ENCODE measurements around the gene PRKCE.

The PRKCE gene

GRCh38 chr2:45634223-45634622, 17.3 kb upstream of the PRKCE start:
- Histone ChIP-seq H3K27me3 (ENCODE audit: insufficient read depth, low read length) (no peaks in the 10 kb centered on the region), H3K9me3 (ENCODE audit: insufficient read depth, low read depth, low read length) (no peaks in the 10 kb centered on the region), H3K4me3 (ENCODE audit: low read length) (no peak overlapping the region), H3K36me3 (ENCODE audit: insufficient read depth, low read length) (no peaks in the 10 kb centered on the region), H3K4me1 (ENCODE audit: insufficient read depth, low read length) (peaks cover 21% of the 10 kb centered on the region), H3K27ac (ENCODE audit: low read depth, low read length) (no peak overlapping the region), H3K9ac (ENCODE audit: low read depth, low read length) (no peak overlapping the region)
- WGBS = 89% methylated on average over 5 of the region's 5 CpGs

GRCh38 chr2:45636008-45636407, 15.5 kb upstream of the PRKCE start:
- Histone ChIP-seq H3K36me3 (ENCODE audit: insufficient read depth, low read length) (no peaks in the 10 kb centered on the region), H3K9me3 (ENCODE audit: insufficient read depth, low read depth, low read length) (no peaks in the 10 kb centered on the region), H3K9ac (ENCODE audit: low read depth, low read length) (no peak overlapping the region), H3K27ac (ENCODE audit: low read depth, low read length) (no peak overlapping the region), H3K4me1 (ENCODE audit: insufficient read depth, low read length) (peaks cover 22% of the 10 kb centered on the region), H3K27me3 (ENCODE audit: insufficient read depth, low read length) (peaks cover 8% of the 10 kb centered on the region; the same call in 1 of the 2 replicates), H3K4me3 (ENCODE audit: low read length) (no peak overlapping the region)
- WGBS = 90% methylated on average over 5 of the region's 5 CpGs

- Histone ChIP-seq H3K27ac (ENCODE audit: low read depth, low read length) (no peak overlapping the region), H3K9ac (ENCODE audit: low read depth, low read length) (no peak overlapping the region), H3K9me3 (ENCODE audit: insufficient read depth, low read depth, low read length) (no peaks in the 10 kb centered on the region), H3K4me1 (ENCODE audit: insufficient read depth, low read length) (peaks cover 8% of the 10 kb centered on the region), H3K27me3 (ENCODE audit: insufficient read depth, low read length) (peaks cover 15% of the 10 kb centered on the region), H3K36me3 (ENCODE audit: insufficient read depth, low read length) (no peaks in the 10 kb centered on the region), H3K4me3 (ENCODE audit: low read length) (no peak overlapping the region)
- 94% methylated on average over 5 of the region's 5 CpGs for WGBS
Measured at GRCh38 chr2:45637440-45637839, 14.0 kb upstream of the PRKCE start.

- Histone ChIP-seq H3K27me3 (ENCODE audit: insufficient read depth, low read length) (peaks cover 42% of the 10 kb centered on the region), H3K9ac (ENCODE audit: low read depth, low read length) (no peak overlapping the region), H3K27ac (ENCODE audit: low read depth, low read length) (no peak overlapping the region), H3K36me3 (ENCODE audit: insufficient read depth, low read length) (no peaks in the 10 kb centered on the region), H3K9me3 (ENCODE audit: insufficient read depth, low read depth, low read length) (no peaks in the 10 kb centered on the region), H3K4me1 (ENCODE audit: insufficient read depth, low read length) (peaks cover 7% of the 10 kb centered on the region), H3K4me3 (ENCODE audit: low read length) (no peak overlapping the region)
- WGBS = 92% methylated on average over 2 of the region's 2 CpGs
Measured at GRCh38 chr2:45640576-45640975, 10.9 kb upstream of the PRKCE start.

GRCh38 chr2:45643095-45643494, 8.4 kb upstream of the PRKCE start:
- no peaks in the 10 kb centered on the region for H3K36me3 ChIP-seq (ENCODE audit: insufficient read depth, low read length)
- no peak overlapping the region for H3K27ac ChIP-seq (ENCODE audit: low read depth, low read length)
- H3K4me1 ChIP-seq (ENCODE audit: insufficient read depth, low read length) = peaks cover 7% of the 10 kb centered on the region
- H3K4me3 ChIP-seq (ENCODE audit: low read length) = peak overlapping the region; percentile 60
- H3K9me3 ChIP-seq (ENCODE audit: insufficient read depth, low read depth, low read length) = no peaks in the 10 kb centered on the region
- 41% methylated on average over 11 of the region's 11 CpGs for WGBS
- H3K27me3 ChIP-seq (ENCODE audit: insufficient read depth, low read length) = peaks cover 63% of the 10 kb centered on the region
- peak overlapping the region; percentile 19; the same call in 1 of the 2 replicates for H3K9ac ChIP-seq (ENCODE audit: low read depth, low read length)

- Histone ChIP-seq H3K27ac (ENCODE audit: low read depth, low read length) (no peak overlapping the region), H3K4me1 (ENCODE audit: insufficient read depth, low read length) (peaks cover 7% of the 10 kb centered on the region), H3K4me3 (ENCODE audit: low read length) (peak overlapping the region; percentile 60), H3K36me3 (ENCODE audit: insufficient read depth, low read length) (no peaks in the 10 kb centered on the region), H3K9ac (ENCODE audit: low read depth, low read length) (peak overlapping the region; percentile 19; the same call in 1 of the 2 replicates), H3K27me3 (ENCODE audit: insufficient read depth, low read length) (peaks cover 70% of the 10 kb centered on the region), H3K9me3 (ENCODE audit: insufficient read depth, low read depth, low read length) (no peaks in the 10 kb centered on the region)
- WGBS = 11% methylated on average over 49 of the region's 49 CpGs
Measured at GRCh38 chr2:45643543-45644542, 7.6 kb upstream of the PRKCE start.

- Histone ChIP-seq H3K27me3 (ENCODE audit: insufficient read depth, low read length) (peaks cover 80% of the 10 kb centered on the region), H3K4me1 (ENCODE audit: insufficient read depth, low read length) (peaks cover 3% of the 10 kb centered on the region; the same call in 1 of the 2 replicates), H3K4me3 (ENCODE audit: low read length) (no peak overlapping the region), H3K36me3 (ENCODE audit: insufficient read depth, low read length) (no peaks in the 10 kb centered on the region), H3K9me3 (ENCODE audit: insufficient read depth, low read depth, low read length) (no peaks in the 10 kb centered on the region), H3K9ac (ENCODE audit: low read depth, low read length) (no peak overlapping the region), H3K27ac (ENCODE audit: low read depth, low read length) (no peak overlapping the region)
- WGBS = 90% methylated on average over 2 of the region's 2 CpGs
Measured at GRCh38 chr2:45646289-45646688, 5.2 kb upstream of the PRKCE start.

- peaks cover 86% of the 10 kb centered on the region for H3K27me3 ChIP-seq (ENCODE audit: insufficient read depth, low read length)
- H3K4me3 ChIP-seq (ENCODE audit: low read length) = no peak overlapping the region
- no peaks in the 10 kb centered on the region for H3K9me3 ChIP-seq (ENCODE audit: insufficient read depth, low read depth, low read length)
- no peak overlapping the region for H3K9ac ChIP-seq (ENCODE audit: low read depth, low read length)
- peaks cover 6% of the 10 kb centered on the region; the same call in 1 of the 2 replicates for H3K4me1 ChIP-seq (ENCODE audit: insufficient read depth, low read length)
- H3K36me3 ChIP-seq (ENCODE audit: insufficient read depth, low read length) = no peaks in the 10 kb centered on the region
- 91% methylated on average over 9 of the region's 9 CpGs for WGBS
- H3K27ac ChIP-seq (ENCODE audit: low read depth, low read length) = no peak overlapping the region
Measured at GRCh38 chr2:45647356-45647755, 4.1 kb upstream of the PRKCE start.

GRCh38 chr2:45647986-45648520, 3.4 kb upstream of the PRKCE start:
- H3K9ac ChIP-seq (ENCODE audit: low read depth, low read length) = no peak overlapping the region
- H3K4me3 ChIP-seq (ENCODE audit: low read length) = no peak overlapping the region
- peaks cover 86% of the 10 kb centered on the region for H3K27me3 ChIP-seq (ENCODE audit: insufficient read depth, low read length)
- H3K27ac ChIP-seq (ENCODE audit: low read depth, low read length) = no peak overlapping the region
- H3K36me3 ChIP-seq (ENCODE audit: insufficient read depth, low read length) = no peaks in the 10 kb centered on the region
- H3K4me1 ChIP-seq (ENCODE audit: insufficient read depth, low read length) = peaks cover 7% of the 10 kb centered on the region; the same call in 1 of the 2 replicates
- WGBS = 84% methylated on average over 3 of the region's 3 CpGs
- no peaks in the 10 kb centered on the region for H3K9me3 ChIP-seq (ENCODE audit: insufficient read depth, low read depth, low read length)

- Histone ChIP-seq H3K4me1 (ENCODE audit: insufficient read depth, low read length) (peaks cover 7% of the 10 kb centered on the region; the same call in 1 of the 2 replicates), H3K4me3 (ENCODE audit: low read length) (no peak overlapping the region), H3K27me3 (ENCODE audit: insufficient read depth, low read length) (peaks cover 86% of the 10 kb centered on the region), H3K27ac (ENCODE audit: low read depth, low read length) (no peak overlapping the region), H3K36me3 (ENCODE audit: insufficient read depth, low read length) (no peaks in the 10 kb centered on the region), H3K9ac (ENCODE audit: low read depth, low read length) (no peak overlapping the region), H3K9me3 (ENCODE audit: insufficient read depth, low read depth, low read length) (no peaks in the 10 kb centered on the region)
- WGBS = 73% methylated on average over 2 of the region's 2 CpGs
Measured at GRCh38 chr2:45648636-45649035, 2.8 kb upstream of the PRKCE start.

- Histone ChIP-seq H3K27me3 (ENCODE audit: insufficient read depth, low read length) (peaks cover 87% of the 10 kb centered on the region), H3K9ac (ENCODE audit: low read depth, low read length) (no peak overlapping the region), H3K4me3 (ENCODE audit: low read length) (peak overlapping the region; percentile 76), H3K36me3 (ENCODE audit: insufficient read depth, low read length) (no peaks in the 10 kb centered on the region), H3K4me1 (ENCODE audit: insufficient read depth, low read length) (peaks cover 7% of the 10 kb centered on the region; the same call in 1 of the 2 replicates), H3K27ac (ENCODE audit: low read depth, low read length) (no peak overlapping the region), H3K9me3 (ENCODE audit: insufficient read depth, low read depth, low read length) (no peaks in the 10 kb centered on the region)
- WGBS = 10% methylated on average over 10 of the region's 10 CpGs
Measured at GRCh38 chr2:45649462-45649857, 2.0 kb upstream of the PRKCE start.

Measured in HUES64 (cell line).